ENCODE results near the gene PFKM.
"Not testable (repeated sequence)": the region's sequence is repeated elsewhere in the genome, so short reads cannot be mapped to it uniquely, and the experiment has no call there.

PFKM gene

DNA sequence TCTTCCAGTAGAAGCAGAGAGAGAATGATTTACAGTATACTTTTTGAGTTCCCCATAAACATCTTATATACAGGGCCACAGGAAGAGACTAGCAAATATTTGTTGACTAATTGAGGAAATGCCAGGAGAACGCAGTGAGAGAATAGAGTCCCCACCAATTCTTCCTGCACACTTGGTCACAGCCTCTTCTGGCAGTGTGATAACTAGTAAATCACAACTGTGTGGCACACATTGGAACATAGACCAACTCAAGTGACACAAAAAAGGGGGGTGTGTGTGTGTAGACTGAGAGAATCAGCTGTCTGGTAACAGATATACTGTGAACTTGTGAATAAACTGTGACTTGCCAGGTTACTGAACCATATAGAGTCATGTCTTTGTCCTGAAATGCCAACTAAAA lies 10.2 kb downstream of the PFKM start:
- Histone ChIP-seq H3K27ac (ENCODE audit: low read depth, low read length, severe bottlenecking) (no peak overlapping the region), H3K36me3 (ENCODE audit: control insufficient read depth, insufficient read depth, low read length) (peaks cover 87% of the 10 kb centered on the region), H3K4me1 (ENCODE audit: control insufficient read depth, insufficient read depth, low read length, poor library complexity, severe bottlenecking) (no peaks in the 10 kb centered on the region), H3K9me3 (ENCODE audit: control insufficient read depth, low read length) (no peaks in the 10 kb centered on the region), H3K4me3 (ENCODE audit: extremely low read depth, insufficient read depth, low read length, poor library complexity, severe bottlenecking) (no peak overlapping the region)
- WGBS, 2 experiments (ENCODE audit: insufficient coverage in 2 of 2) = 100% methylated on average over 1 of the region's 1 CpG; no CpG with 5 or more reads in 1 of the 2 experiments

DNA sequence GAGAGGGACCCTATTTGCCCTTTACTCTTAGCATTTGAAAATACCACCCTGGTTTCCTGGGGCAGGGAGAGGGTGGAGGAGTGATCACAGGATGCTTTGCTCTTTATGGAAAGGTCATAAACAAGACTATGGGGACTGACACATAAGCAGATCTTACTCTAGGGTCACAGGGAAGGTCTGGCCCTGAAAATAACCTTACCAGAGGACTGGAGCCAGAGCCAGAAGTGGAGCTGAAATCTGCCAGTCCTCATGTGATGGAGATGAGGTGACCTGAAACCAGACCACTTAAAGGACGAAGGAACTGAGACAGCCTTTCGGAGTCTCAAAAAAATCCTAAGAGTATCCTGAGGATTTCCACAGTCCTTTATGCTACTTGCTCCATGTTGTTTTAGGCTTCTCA lies 12.4 kb downstream of the PFKM start:
- WGBS, 2 experiments (ENCODE audit: insufficient coverage in 2 of 2) = 100% methylated on average over 2 of the region's 2 CpGs
- Histone ChIP-seq H3K36me3 (ENCODE audit: control insufficient read depth, insufficient read depth, low read length) (peaks cover 92% of the 10 kb centered on the region), H3K4me3 (ENCODE audit: extremely low read depth, insufficient read depth, low read length, poor library complexity, severe bottlenecking) (no peak overlapping the region), H3K9me3 (ENCODE audit: control insufficient read depth, low read length) (no peaks in the 10 kb centered on the region), H3K4me1 (ENCODE audit: control insufficient read depth, insufficient read depth, low read length, poor library complexity, severe bottlenecking) (no peaks in the 10 kb centered on the region), H3K27ac (ENCODE audit: low read depth, low read length, severe bottlenecking) (no peak overlapping the region)

DNA sequence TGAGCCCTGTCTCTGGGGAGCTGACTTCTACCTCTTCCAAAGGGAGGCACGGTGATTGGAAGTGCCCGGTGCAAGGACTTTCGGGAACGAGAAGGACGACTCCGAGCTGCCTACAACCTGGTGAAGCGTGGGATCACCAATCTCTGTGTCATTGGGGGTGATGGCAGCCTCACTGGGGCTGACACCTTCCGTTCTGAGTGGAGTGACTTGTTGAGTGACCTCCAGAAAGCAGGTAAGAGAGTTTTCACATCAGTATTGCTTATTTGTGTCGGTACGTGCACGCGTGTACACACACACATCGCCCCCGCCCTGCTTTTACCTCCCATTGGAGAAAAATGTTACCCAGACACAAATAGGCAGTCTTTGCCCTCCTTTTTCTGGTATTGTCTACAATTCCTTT lies 13.7 kb downstream of the PFKM start:
- no peaks in the 10 kb centered on the region for H3K9me3 ChIP-seq (ENCODE audit: control insufficient read depth, low read length)
- H3K27ac ChIP-seq (ENCODE audit: low read depth, low read length, severe bottlenecking) = no peak overlapping the region
- no peak overlapping the region for H3K4me3 ChIP-seq (ENCODE audit: extremely low read depth, insufficient read depth, low read length, poor library complexity, severe bottlenecking)
- H3K36me3 ChIP-seq (ENCODE audit: control insufficient read depth, insufficient read depth, low read length) = peaks cover 92% of the 10 kb centered on the region
- H3K4me1 ChIP-seq (ENCODE audit: control insufficient read depth, insufficient read depth, low read length, poor library complexity, severe bottlenecking) = no peaks in the 10 kb centered on the region
- WGBS, 2 experiments (ENCODE audit: insufficient coverage in 2 of 2) = 97% methylated on average over 13 to 14 of the region's 14 CpGs

DNA sequence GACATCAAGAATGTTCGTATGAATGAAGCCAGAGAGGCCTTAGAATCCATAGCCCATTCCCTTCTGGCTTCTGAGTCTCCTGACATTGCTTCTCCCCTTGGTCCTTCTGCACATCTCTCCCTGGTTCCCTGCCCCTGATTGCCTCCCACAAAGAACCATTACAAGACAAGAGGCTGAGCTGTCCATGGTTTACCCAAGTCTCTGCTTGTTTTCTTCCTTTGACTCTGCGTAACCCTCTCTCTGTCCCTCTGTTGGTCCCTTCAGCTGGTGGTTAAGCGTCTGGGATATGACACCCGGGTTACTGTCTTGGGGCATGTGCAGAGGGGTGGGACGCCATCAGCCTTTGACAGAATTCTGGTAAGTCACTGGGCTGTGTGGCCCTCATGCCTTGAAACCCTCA lies 15.9 kb downstream of the PFKM start:
- Histone ChIP-seq H3K9me3 (ENCODE audit: control insufficient read depth, low read length) (no peaks in the 10 kb centered on the region), H3K27ac (ENCODE audit: low read depth, low read length, severe bottlenecking) (no peak overlapping the region), H3K4me3 (ENCODE audit: extremely low read depth, insufficient read depth, low read length, poor library complexity, severe bottlenecking) (no peak overlapping the region), H3K4me1 (ENCODE audit: control insufficient read depth, insufficient read depth, low read length, poor library complexity, severe bottlenecking) (no peaks in the 10 kb centered on the region), H3K36me3 (ENCODE audit: control insufficient read depth, insufficient read depth, low read length) (peaks cover 94% of the 10 kb centered on the region)
- 89 to 100% methylated on average over 5 of the region's 5 CpGs for WGBS, 2 experiments (ENCODE audit: insufficient coverage in 2 of 2)

DNA sequence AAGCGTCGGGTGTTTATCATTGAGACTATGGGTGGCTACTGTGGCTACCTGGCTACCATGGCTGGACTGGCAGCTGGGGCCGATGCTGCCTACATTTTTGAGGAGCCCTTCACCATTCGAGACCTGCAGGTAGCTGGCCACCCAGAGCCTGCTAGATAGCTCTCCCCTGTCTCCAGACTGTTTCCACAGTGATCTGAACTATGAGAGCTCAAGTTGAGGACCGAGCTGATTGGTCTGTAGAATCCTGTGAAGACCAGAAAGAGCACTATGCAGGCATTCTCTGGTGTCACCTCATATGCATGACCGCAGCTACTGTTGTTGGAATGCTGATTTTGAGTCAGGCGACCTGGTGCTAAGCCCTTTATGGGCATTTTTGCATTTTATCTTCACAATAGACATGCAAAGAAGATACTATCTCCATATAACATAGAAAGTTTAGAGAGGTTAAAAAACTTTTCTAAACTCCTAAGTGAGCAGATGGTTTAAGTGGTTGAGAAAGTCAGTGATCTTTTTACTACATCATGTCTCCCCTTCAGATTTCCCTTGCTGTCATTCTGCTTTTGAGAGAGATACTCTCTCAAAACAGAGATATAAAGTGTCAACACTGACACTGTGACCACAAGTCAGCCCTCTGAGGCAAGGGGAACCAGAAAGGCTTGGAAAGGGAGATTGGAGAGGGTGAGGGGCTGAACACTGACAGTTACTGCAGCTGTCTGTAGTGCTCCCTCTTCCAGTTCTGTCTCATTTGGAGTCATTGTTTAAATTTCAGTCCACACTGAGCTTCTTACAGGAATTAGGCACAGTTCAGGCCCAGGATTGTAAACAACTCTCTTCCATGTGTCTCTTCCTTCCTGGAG lies 23.9 kb downstream of the PFKM start:
- no peaks in the 10 kb centered on the region for H3K9me3 ChIP-seq (ENCODE audit: control insufficient read depth, low read length)
- H3K36me3 ChIP-seq (ENCODE audit: control insufficient read depth, insufficient read depth, low read length) = peaks cover 93% of the 10 kb centered on the region
- H3K27ac ChIP-seq (ENCODE audit: low read depth, low read length, severe bottlenecking) = no peak overlapping the region
- 82 to 84% methylated on average over 6 to 7 of the region's 7 CpGs for WGBS, 2 experiments (ENCODE audit: insufficient coverage in 2 of 2)
- no peak overlapping the region for H3K4me3 ChIP-seq (ENCODE audit: extremely low read depth, insufficient read depth, low read length, poor library complexity, severe bottlenecking)
- H3K4me1 ChIP-seq (ENCODE audit: control insufficient read depth, insufficient read depth, low read length, poor library complexity, severe bottlenecking) = no peaks in the 10 kb centered on the region

DNA sequence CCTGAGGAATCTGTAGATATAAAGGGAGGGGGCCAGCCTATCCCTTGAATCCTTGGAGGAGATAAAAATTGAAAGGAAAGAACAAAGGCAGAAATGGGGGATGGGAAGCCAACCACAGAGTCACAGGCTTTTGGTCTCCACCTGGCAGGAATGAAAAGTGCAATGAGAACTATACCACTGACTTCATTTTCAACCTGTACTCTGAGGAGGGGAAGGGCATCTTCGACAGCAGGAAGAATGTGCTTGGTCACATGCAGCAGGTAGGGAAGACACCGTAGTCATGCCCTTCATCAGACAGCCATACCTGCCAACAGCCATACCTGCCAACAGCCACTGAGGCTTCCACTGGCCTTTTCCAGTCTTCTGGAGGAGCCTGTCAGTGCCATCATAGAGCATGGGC lies 24.7 kb downstream of the PFKM start:
- H3K36me3 ChIP-seq (ENCODE audit: control insufficient read depth, insufficient read depth, low read length) = peaks cover 93% of the 10 kb centered on the region
- no peaks in the 10 kb centered on the region for H3K4me1 ChIP-seq (ENCODE audit: control insufficient read depth, insufficient read depth, low read length, poor library complexity, severe bottlenecking)
- 78 to 83% methylated on average over 1 of the region's 2 CpGs for WGBS, 2 experiments (ENCODE audit: insufficient coverage in 2 of 2)
- H3K27ac ChIP-seq (ENCODE audit: low read depth, low read length, severe bottlenecking) = no peak overlapping the region
- no peak overlapping the region for H3K4me3 ChIP-seq (ENCODE audit: extremely low read depth, insufficient read depth, low read length, poor library complexity, severe bottlenecking)
- H3K9me3 ChIP-seq (ENCODE audit: control insufficient read depth, low read length) = no peaks in the 10 kb centered on the region

DNA sequence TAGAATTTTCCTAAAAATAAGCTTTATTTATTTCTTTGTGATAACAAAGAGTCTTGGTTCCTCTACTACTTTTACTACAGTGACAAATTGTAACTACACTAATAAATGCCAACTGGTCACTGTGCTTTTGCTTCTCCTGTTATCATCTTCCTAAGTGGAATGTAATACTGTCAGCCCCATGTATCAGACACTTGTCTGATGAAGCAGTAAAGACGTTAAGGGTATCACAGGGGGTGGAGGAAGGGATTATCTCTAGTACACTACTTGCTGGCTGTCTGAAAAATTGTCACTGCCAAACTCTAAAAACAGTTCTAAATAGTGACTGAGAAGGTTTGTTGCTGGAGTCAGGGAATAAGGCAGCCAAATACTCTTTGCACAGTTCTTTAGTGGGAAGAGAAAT lies 26.8 kb downstream of the PFKM start:
- Histone ChIP-seq H3K36me3 (ENCODE audit: control insufficient read depth, insufficient read depth, low read length) (peaks cover 87% of the 10 kb centered on the region), H3K9me3 (ENCODE audit: control insufficient read depth, low read length) (no peaks in the 10 kb centered on the region), H3K4me3 (ENCODE audit: extremely low read depth, insufficient read depth, low read length, poor library complexity, severe bottlenecking) (no peak overlapping the region), H3K4me1 (ENCODE audit: control insufficient read depth, insufficient read depth, low read length, poor library complexity, severe bottlenecking) (no peaks in the 10 kb centered on the region), H3K27ac (ENCODE audit: low read depth, low read length, severe bottlenecking) (no peak overlapping the region)
- no CpG with 5 or more reads among the region's 1 CpG for WGBS, 2 experiments (ENCODE audit: insufficient coverage in 2 of 2)

DNA sequence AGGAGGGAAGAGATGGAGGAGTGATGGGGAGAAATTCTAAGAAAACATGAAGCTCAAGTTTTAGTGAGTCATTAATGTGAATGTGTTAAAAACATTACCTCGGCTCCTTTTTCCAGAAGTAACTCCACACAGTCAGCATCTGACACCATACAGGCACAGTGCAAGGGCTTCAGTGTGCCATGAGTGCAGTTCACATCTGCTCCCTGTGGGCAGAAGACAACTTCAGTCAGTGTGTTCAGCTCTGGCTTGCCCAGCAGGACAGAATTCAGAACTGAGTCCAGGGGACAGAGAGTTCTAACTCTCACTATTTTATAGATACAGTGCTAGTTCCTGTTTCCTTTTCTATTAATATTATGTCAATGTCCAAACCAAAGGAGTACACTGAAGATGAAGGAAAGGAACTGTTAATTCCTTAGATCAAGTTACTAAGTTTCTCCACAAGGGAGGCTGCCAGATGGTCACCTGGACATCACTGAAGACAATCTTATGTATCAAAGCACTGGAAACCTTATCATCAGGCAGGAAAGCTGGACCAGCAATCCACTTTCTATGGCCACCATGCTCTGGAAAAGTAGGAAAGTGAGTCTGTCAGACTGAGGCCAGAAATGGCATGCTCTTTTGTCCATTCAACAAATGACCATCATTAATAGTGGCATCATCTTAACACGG lies 32.1 kb downstream of the PFKM start:
- H3K9me3 ChIP-seq (ENCODE audit: control insufficient read depth, low read length) = no peaks in the 10 kb centered on the region
- no peak overlapping the region for H3K27ac ChIP-seq (ENCODE audit: low read depth, low read length, severe bottlenecking)
- H3K4me1 ChIP-seq (ENCODE audit: control insufficient read depth, insufficient read depth, low read length, poor library complexity, severe bottlenecking) = peaks cover 5% of the 10 kb centered on the region
- H3K36me3 ChIP-seq (ENCODE audit: control insufficient read depth, insufficient read depth, low read length) = peaks cover 37% of the 10 kb centered on the region
- WGBS, 2 experiments (ENCODE audit: insufficient coverage in 2 of 2) = 86 to 92% methylated on average over 1 to 2 of the region's 2 CpGs
- no peak overlapping the region for H3K4me3 ChIP-seq (ENCODE audit: extremely low read depth, insufficient read depth, low read length, poor library complexity, severe bottlenecking)

DNA sequence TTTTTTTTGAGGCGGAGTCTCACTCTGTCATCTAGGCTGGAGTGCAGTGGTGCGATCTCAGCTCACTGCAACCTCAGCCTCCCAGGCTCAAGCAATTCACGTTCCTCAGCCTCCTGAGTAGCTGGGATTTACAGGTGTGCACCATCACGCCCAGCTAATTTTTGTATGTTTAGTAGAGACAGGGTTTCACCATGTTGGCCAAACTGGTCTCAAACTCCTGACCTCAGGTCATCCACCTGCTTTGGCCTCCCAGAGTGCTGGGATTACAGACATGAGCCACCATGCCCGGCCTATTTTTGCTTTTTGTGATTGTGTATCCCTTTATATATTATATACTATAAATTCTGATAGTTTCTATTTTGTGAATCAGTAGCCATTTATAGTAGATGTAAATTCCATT lies 36.6 kb downstream of the PFKM start:
- not testable (repeated sequence) for H3K4me3 ChIP-seq (ENCODE audit: extremely low read depth, insufficient read depth, low read length, poor library complexity, severe bottlenecking); H3K36me3 ChIP-seq (ENCODE audit: control insufficient read depth, insufficient read depth, low read length); H3K4me1 ChIP-seq (ENCODE audit: control insufficient read depth, insufficient read depth, low read length, poor library complexity, severe bottlenecking); H3K9me3 ChIP-seq (ENCODE audit: control insufficient read depth, low read length); H3K27ac ChIP-seq (ENCODE audit: low read depth, low read length, severe bottlenecking)
- WGBS, 2 experiments (ENCODE audit: insufficient coverage in 2 of 2) = 88 to 100% methylated on average over 1 to 3 of the region's 5 CpGs

DNA sequence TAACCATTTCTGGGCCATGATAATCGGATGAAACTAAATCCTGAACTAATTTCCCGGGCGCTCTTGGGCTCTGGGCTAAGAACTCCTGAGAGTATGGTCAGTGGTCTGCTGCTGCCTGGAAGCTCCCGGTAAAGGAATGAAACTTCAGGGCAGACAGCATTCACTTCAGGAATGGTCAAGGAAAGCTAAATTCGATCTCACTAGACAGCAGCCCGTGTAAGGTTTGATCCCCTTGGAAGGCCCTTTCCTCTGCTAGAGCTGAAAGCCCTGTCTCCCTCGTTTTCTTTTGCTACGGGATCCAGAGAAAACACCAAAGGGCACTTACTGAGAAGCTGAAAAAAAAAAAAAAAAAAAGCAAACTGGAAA lies 37.5 kb downstream of the PFKM start:
- Histone ChIP-seq H3K4me3 (ENCODE audit: extremely low read depth, insufficient read depth, low read length, poor library complexity, severe bottlenecking) (peak overlapping the region; percentile 97), H3K36me3 (ENCODE audit: control insufficient read depth, insufficient read depth, low read length) (peaks cover 2% of the 10 kb centered on the region), H3K9me3 (ENCODE audit: control insufficient read depth, low read length) (no peaks in the 10 kb centered on the region), H3K4me1 (ENCODE audit: control insufficient read depth, insufficient read depth, low read length, poor library complexity, severe bottlenecking) (peaks cover 5% of the 10 kb centered on the region), H3K27ac (ENCODE audit: low read depth, low read length, severe bottlenecking) (no peak overlapping the region)
- WGBS, 2 experiments (ENCODE audit: insufficient coverage in 2 of 2) = 40 to 41% methylated on average over 8 of the region's 8 CpGs
